ENCODE data around the gene HOXA9.

HOXA9 gene

DNA sequence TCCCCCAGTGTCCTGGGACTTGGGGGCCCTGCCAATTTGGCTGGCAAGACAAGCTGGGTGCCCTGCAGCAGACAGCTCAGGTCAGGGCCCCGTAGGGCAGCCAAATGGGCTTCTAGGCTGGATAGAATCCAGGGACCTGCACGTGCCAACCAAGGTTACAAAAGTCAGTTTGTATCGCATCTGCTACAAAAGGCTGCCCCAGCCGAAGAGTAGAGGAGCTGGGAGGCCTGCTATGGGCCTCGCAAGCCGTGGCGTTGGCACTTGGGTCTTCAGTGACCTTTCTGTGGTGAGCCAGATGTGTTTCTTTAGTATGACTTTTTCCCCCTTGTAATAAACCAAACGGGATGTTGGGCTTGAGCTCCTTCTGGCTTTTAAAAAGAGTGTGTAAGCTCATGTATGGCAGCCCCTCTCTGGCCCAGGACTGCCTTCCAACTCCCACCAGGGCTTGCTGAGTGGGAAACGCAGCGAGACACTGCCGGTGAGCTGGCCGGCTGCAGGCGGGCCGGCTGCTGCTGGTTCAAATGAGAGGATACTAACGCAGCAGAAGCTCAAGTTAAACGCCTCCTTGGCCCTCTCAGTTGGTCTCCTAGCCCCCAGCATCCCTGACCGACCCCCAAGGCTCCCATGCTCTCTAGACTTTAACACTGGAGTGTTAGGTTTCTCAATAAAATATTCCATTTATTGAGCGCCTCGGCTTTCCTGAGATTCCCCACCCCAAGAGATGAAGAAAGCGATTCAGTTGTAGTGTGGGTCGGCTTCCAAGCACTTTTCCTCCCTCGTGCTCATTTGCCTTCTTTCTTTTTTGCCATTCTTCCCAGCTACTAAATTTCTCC lies 11.8 kb upstream of the HOXA9 start:
- no peak for DNase-seq (ENCODE audit: low read depth in 2 of 2)

DNA sequence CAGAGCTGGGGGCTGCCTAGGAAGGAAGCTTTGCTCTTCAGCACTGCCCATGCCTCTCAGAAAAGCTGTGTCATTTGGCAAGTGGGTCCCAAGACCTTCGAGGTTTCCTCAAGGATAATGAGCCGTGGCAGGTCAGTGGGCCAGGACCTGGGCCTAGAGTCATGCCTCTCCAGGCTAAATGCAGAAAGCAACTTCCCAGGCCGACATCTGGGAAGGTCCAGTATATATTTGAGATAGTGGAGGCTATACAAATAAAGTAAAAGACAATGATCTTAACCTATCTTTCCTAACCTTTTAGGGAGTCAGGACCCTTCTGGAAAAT lies 11.1 kb upstream of the HOXA9 start:
- no peak for DNase-seq (ENCODE audit: low read depth in 2 of 2)

DNA sequence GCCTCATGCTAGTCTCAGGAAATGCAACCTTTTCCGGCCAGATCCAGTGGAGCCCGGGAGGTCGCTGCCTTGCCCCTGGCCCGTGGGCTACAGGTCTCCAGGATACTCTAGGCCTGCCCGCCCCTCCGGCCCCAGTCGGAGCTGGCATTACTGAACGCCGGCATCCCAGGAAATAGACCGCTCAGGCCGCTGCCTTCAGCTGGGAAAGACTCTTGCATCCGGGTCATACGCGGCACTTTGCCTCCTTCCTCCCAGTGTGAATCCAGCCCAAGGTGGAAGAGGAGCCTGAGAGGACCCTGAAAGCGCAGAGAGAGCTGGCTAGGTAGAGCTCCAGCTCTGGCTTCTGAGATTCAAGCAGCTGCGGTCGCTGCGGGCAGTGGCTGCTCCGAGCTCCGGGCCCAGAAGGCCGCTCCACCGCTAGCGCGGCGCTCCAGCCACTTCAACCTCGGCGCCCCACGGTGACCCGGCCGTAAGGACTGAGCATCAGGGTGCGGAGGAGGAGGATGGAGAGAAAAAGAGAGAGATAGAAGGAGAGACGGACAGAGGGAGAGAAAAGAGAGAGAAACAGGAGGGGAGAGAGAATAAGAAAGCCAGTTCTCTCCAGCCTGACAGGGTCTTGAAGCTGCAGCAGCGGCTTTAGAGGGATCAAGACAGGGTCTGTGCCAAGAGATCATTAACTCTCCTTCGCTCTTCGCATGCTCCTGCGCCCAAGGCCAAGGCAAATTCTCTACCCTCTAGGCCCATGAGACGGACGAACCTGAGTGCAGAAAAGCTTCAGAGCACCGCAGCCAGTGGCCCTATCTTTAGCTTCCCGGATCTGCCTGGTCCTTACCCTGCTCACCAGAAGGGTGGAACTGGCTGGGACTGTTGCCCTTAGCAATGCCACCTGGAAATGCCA lies 10.5 kb upstream of the HOXA9 start:
- no peak for DNase-seq (ENCODE audit: low read depth in 2 of 2)

DNA sequence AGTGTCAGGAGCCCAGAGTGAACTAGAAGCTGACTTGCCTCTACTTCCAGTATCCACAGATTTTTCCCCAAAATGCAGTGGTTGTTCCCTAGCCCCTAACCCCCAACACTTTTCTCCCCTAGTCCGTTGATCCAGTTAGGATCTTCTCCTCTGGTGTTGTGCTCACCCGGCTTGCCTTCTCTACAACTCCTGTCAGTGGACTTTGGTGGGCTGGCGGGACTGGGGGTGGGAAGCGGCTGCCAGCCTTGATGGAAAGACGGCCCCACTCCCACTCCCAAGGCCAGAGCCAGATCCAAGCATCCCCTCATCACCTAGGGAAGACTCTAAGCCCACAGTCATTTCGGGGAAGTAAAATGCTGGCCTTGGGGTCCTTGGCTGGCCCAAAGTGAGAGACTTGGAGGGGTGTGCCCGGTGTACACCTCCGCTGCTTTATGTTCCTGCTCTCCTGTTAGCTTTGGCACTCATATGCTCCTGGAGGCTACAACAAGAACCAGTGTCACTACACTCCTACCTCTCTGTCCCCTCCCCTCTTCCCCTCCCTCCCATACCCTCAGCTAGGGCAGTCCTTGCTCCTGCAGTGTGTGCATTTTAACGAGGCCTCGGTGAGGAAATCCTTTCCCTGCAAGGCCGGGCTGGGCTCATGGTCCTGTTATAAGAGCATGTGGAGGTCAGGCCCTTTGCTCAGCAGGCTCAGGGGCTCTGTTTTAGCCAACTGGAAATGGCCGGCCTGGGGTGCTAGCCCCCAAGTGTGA lies 9.7 kb upstream of the HOXA9 start:
- no peak for DNase-seq (ENCODE audit: low read depth in 2 of 2)

DNA sequence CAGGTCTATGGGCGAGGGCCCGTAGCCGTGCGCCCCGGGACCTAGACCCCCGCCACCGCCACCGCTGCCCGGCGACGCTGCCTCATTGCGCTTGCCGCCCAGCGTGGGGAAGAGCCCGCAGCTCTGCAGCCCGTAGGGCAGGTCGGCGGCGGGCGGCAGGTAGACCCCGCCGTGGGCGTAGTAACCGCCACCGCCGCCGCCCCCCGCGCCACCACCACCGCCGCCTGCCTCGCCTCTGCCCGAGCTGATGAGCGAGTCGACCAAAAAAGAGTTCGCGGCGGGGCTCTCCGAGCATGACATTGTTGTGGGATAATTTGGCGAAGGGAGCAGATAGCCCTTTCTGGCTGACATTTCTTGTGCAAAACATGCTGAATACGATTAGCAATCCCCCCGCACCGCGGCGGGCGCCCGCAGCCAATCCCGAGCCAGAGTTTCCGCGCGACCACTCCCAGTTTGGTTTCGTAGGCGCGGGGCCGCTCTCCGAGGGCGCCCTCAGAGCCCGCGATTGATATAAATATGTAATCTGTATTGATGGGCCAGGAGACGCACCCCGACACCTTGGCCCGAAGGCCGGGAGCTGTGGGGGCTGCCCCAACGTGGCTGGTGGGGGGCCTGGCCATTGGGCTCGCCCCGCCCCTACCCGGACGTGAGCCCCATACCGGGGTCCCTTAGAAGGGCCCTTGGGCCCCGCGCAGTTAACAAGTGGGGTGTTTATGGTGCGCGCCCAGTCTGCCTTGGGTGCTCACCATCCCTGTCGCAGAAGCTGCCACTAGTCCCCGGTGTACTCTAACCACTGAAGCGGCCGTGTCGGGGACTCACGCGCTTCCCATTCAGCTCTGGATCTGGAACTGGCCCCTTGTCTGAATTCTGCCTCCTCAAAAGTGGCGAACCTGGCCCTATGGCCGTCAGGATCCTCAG lies 8.9 kb upstream of the HOXA9 start, which contains the start of gene HOXA10:
TSS of gene HOXA10 (minus strand) at position 365 of the 918 bp plus-strand sequence. CDS start at position 351, 14 bp downstream.
- no peak for DNase-seq (ENCODE audit: low read depth in 2 of 2)

DNA sequence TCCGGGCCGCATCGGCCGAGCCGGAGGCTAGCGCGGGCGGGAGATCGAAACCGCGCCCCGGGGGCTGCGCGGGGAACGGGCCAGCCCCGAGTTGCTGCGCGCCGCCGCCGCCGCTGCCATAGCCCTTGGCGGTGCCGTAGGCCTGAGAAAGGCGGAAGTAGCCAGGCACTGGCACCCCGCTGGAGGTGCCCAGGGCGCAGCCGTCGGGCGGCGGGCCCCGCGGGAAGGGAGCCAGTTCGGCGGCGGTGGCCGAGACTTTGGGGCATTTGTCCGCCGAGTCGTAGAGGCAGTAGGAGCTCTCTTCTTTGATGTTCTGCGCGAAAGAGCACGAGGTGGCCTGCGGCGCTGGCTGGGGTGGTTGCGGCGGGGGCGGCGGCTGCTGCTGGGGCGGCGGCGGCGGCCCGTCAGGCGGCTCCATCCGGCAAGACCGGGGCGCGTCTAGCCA lies 8.2 kb upstream of the HOXA9 start:
- DNase-seq (ENCODE audit: low read depth in 2 of 2): peak in 1 of 2 donors; percentile 33

DNA sequence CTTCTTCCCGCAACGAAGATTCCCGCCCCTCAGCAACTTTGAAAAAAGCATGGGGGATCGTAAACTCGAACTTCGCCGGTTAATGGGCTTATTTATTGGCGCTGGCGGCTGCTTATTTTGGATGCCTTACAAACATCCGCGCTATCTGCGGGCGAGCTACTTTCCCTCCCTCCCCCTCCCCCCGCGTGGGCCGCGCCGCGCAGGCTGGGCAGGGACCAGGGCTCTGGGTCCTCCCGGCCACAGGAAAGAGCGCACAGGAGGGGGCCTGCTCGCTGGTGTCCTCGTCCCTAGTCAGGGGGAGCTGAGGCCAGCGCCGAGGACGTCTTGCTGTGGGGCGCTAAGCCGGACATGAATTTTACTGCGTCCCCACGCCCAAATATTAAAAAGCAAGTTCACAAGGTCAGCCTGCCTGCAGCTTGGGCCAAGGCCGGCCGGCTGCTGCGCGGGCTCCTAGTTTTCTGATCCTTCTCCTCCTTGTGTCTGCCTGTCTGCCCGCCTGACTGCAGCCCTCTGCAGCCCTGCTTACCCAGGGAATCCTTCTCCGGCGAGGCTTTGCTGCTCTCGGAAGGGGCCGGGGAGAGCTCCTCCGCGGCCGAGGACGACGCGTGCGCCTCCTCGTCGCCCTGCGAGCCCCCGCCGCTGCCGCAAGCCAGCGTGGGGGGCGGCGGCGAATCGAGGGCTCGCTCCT lies 7.6 kb upstream of the HOXA9 start:
- no peak for DNase-seq (ENCODE audit: low read depth in 2 of 2)

DNA sequence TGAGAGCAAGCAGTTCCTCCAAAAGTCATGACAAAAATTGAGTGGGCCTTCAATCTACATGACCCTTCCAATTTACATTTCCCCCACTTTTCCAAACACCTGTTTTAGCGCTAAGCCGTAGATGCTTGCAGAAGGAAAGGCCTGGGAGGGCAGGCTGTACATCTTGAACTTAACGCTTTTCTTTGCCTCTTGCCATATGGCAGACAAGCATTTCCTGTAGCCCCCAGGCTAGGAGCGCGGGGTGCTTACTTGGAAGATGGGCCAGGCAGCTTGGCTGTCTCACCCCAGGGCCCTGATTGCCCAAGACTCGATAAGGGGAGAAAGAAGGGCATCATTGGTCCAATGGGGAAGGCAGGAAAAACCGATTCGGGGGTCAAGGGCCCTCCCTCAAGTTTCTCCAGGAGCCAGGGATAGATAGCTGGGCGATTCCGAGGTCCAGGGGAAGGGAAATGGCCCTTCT lies 7.0 kb upstream of the HOXA9 start:
- no peak for DNase-seq (ENCODE audit: low read depth in 2 of 2)

DNA sequence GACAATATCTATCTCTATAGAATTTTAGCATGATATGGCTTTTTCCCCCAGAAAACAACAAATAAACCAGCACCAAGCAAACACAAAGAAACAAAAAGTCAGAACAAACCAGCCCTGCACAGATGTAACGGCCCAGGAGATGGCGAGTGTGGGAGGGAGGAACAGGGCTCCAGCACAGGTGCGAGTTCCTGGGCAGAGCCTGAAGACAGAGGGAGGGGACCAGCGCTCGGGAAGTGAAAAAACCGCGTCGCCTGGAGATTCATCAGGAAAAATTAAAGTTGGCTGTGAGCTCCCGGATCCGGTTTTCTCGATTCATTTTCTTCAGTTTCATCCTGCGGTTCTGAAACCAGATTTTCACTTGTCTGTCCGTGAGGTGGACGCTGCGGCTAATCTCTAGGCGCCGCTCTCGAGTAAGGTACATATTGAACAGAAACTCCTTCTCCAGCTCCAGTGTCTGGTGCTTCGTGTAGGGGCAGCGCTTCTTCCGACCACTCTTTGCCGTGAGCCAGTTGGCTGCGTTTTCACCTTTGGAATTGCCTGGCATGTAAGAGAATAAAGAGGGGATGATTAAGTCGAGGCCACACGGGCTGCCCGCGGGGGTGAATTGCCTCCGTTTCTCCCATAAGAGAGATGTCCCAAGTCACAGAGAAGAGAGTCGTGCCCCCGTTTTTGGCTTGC lies 6.4 kb upstream of the HOXA9 start:
- DNase-seq (ENCODE audit: low read depth in 2 of 2): no peak

DNA sequence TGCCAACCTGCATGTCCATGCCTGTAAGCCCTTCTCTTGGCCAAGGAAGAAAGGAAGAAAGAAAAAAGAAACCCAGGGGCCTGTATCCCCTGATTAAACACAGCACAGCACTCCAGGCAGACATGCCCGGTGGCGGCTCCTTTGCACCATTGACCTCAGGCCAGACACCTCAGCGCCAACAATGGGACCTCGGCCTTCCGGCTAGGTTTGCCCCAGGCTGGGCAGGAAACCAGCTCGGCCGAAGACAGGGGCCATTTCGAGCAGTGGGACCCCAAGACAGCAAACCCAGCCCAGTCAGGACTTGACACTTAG lies 5.9 kb upstream of the HOXA9 start:
- no peak for DNase-seq (ENCODE audit: low read depth in 2 of 2)

DNA sequence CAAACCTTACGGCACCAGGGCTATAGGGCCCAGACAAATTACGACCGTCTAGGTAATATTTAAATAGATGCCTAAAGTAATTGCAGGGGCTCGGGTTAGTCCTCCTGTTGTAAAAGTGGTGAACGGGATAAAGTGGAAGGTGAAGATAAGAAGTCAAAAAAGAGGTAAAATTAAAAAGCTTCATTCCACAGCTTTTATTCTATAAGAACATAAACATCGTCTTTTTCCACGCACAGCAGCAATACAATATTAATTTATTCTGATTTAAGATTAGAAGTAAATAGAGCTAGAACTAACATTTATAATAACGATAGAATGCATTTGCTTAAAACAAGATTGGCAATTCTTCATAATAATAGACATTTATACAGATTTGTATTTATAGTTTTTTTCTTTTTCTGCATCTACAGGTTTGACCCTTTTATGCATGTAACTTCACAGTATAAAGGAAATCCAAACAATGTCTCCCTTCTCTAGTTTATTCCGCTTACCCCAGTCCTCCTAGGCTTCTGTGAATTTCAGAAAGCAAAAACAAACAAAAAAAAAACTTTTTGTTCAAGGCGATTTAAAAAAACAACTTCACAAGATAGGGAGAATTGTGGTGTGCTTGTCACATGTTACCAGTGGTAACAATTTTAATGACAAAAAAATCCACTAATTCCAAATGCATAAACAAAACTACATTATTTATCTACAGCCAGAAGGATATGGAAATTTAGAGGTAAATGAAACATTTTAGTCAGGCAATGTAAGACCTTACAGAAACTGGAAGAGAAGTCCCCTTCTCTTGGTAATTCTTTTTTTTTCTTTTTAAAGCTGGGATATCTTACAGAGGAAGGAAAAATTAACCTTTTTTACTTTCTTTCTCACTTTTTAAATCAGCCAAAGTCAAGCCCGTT lies 5.3 kb upstream of the HOXA9 start:
- no peak for DNase-seq (ENCODE audit: low read depth in 2 of 2)

DNA sequence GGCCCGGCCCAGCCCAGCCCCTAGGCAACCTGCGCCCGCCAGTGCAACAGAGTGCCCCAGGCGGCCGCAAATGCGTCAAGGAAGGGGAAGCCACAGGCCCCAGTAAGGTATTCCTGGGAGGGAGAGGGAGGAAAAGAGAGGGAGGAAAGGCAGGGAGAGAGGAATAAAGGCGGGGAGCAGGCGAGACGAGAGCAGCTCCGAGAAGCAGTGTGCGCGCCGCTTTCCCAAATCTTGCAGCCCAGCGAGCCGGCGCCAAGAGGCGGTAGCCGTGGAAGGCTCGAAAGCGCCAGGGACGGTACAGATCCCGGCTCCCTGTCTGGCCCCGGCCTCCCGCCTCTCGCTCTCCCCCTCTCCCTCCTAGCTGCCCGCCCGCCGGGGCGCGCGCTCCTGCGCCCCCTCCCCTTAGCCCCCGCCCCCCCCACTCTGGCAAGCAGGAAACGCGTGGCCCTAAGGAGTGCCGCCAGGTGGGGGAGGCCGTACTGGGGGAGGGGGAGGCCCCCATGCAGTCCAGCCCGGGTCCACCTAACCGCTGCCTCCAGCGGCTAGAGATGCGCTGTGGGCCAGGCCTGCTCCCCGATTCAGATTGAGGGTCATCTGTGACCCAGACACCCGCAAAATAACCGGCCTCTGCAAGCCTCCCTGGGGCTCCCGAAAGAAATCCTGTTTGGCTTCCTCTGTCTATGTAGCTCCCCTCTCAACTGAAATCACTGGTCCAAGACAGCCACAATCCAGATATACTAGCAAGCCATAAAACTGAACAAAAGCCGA lies 4.5 kb upstream of the HOXA9 start:
- DNase-seq (ENCODE audit: low read depth in 2 of 2): no peak

DNA sequence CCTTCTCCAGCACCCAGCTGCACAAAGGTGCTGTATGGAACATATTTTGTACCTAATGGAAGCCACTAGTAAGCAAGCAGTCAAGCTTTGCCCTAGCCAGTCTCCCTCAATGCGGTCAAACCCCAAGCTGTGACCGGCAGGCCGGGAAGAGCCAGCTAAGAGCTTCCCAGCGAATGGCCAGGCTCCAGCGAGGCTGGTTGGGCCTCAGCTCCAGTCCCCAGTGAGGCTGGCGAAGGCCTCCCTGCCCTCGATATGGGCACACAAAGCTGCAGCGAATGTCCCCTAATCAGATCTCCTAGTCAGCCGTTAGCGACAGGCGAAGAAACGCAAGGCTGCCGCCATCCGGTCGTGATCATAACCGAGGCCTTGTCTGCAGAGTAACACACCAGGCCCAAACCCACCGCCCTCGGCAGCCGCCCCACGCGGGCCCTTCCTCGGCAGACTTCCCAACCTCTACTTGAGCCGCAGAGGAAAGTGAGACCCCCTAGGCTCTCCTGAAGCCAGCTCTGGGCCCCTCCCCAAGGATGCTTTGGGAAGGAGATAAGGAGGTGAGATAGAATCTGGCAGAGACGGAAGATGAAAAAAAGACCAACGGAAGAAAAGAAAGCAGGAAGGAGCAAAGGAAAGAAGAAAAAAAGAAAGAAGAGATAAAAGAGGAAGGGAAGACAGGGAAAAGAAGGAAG lies 3.1 kb upstream of the HOXA9 start:
- DNase-seq (ENCODE audit: low read depth in 2 of 2): no peak

DNA sequence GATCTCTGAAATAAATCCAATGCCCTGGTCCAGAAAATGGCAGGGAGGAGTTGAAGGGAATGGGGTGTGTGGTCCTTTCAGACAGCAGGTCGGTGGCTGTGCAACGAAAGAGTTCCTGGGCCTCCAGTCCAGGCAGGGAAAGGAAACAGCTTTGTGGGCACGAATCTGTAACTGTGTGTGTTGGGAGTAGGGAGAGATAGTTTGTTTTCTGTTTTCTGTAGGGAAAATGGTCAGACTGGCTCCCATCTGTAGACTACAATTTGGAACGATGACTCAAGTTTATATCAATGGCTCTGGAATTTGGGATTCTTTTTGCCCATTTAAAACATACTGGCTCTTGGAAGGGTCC lies 2.6 kb upstream of the HOXA9 start:
- no peak for DNase-seq (ENCODE audit: low read depth in 2 of 2)

DNA sequence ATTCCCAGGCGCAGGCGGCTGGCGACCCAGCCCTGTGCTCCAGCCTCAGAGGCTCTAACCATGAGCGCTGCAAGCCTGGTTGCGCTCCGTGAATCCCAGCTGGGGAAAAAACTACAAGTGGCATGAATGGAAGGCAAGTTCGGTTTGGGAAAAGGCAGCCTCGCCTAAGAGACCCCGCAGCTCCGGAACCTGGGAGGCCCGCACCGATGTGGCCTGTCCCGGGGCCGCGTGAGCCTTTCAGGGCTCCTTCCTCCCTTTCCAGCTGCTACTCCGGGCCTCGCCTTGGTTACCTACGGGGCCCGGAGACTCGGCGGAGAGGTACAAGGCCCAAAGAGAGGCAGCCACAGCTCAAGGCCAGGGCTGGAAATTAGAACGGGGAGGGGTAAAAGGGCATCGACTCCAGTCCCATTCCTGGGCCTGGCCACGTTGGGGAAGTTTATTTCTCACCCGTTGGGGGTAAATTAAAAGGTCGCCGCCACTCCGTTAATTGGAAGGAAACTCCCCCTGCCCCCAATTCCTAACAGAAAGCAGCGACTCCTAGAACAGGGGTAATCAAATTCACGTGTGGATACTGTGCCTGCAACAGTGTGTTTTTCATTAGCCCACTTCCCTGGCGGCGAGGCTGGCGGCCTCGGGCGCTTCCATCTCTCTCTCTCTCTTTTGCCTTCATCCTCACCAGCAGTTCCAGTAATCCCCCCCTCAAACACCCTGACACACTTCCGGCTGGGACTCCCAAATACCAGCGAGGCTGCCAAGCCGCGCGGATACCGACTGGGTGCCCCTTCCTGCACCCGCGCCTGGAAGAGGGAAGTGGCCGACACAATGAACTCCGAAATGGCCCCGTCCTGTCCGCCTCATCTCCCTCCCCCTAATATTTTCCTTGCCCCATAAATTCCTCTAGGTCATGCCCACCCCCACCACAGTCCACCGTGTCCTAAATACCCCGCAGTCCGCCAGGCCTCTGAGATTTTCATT lies 1.5 kb upstream of the HOXA9 start:
- DNase-seq (ENCODE audit: low read depth in 2 of 2): no peak

DNA sequence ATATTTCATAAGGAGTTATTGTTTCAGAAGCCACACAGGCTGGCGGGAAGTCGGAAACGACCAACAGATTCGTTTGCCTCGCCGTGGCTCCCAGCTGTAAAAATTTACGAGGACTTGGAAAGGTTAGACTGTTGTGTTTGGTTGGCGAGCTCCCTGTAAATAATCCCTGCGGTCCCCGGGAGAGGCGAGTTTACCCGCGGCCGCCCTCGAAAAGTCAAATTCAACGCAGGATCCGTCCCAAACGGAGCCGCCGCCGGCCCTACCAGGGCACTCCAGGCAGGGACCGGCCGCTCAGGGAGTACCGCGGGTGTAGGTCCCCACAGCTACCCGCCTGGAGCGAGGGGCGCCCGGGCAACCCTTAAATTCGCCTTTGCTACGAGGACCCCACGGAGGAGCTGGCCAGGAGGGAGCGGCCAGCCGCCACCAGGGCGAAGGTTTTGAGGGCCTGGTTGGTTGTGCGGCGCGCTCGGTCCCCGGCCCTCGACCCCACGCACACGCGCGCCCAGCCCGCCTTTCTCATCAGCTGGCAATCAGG lies 726 bp upstream of the HOXA9 start:
- no peak for DNase-seq (ENCODE audit: low read depth in 2 of 2)
